DOHH2 (cell line): Measurements from ENCODE around the gene NAPB.
"Not testable (repeated sequence)": the region's sequence is repeated elsewhere in the genome, so short reads cannot be mapped to it uniquely, and the experiment has no call there.

Experiments
- H3F3A ChIP-seq: fragments of 200-600 bp; sonication (generic), shearing (Covaris generic); 2 replicates; pipeline ENCODE4 v1.6.0; 2016; ENCODE audit warnings: antibody characterized with exemption, mild to moderate bottlenecking; ENCODE audit not compliant: control insufficient read depth, insufficient read depth
- H3K27ac ChIP-seq: fragments of 200-600 bp; sonication (generic); 2 replicates; pipeline ENCODE4 v1.5.1; 2014; ENCODE audit warnings: low read depth, mild to moderate bottlenecking, low read length, moderate library complexity
- H3K27me3 ChIP-seq: fragments of 200-600 bp; sonication (generic); 2 replicates; pipeline ENCODE4 v1.6.1; 2014; ENCODE audit warnings: mild to moderate bottlenecking, low read length, mixed read lengths; ENCODE audit not compliant: control insufficient read depth
- H3K36me3 ChIP-seq: fragments of 200-600 bp; sonication (generic); 2 replicates; pipeline ENCODE4 v1.6.1; 2014; ENCODE audit warnings: mild to moderate bottlenecking, low read length, moderate library complexity, mixed read lengths; ENCODE audit not compliant: control insufficient read depth
- H3K4me1 ChIP-seq: fragments of 200-600 bp; sonication (generic); 2 replicates; pipeline ENCODE4 v1.6.1; 2014; ENCODE audit warnings: mild to moderate bottlenecking, low read length, mixed read lengths; ENCODE audit not compliant: control insufficient read depth
- H3K4me2 ChIP-seq: fragments of 200-600 bp; sonication (generic); 2 replicates; pipeline ENCODE4 v1.6.0; 2014; ENCODE audit warnings: mild to moderate bottlenecking, low read length, moderate library complexity
- H3K4me3 ChIP-seq: fragments of 200-600 bp; sonication (generic); 2 replicates; pipeline ENCODE4 v1.5.1; 2014; ENCODE audit warnings: mild to moderate bottlenecking, low read length, mixed read lengths
- H3K79me2 ChIP-seq: fragments of 200-600 bp; sonication (generic); 2 replicates; pipeline ENCODE4 v1.6.1; 2014; ENCODE audit warnings: mild to moderate bottlenecking, low read length, mixed read lengths; ENCODE audit not compliant: control insufficient read depth
- H3K9me2 ChIP-seq: fragments of 200-600 bp; sonication (generic); replicated peaks from 2 replicates; pipeline ENCODE4 v1.6.1; 2014; ENCODE audit warnings: mild to moderate bottlenecking, low read length, mixed read lengths; ENCODE audit not compliant: control insufficient read depth
- H3K9me3 ChIP-seq: fragments of 200-600 bp; sonication (generic); 2 replicates; pipeline ENCODE4 v1.6.1; 2014; ENCODE audit warnings: antibody characterized with exemption, low read length, mixed read lengths; ENCODE audit not compliant: control insufficient read depth, insufficient read depth
- H4K20me1 ChIP-seq: fragments of 200-600 bp; sonication (generic); 2 replicates; pipeline ENCODE4 v1.6.0; 2014; ENCODE audit warnings: low read depth, mild to moderate bottlenecking, antibody characterized with exemption, low read length, moderate library complexity; ENCODE audit not compliant: control insufficient read depth, insufficient read depth
- CTCF ChIP-seq: fragments of 200-600 bp; sonication (generic); IDR thresholded peaks from one replicate; pipeline ENCODE4 v1.5.1; 2014; ENCODE audit warnings: antibody characterized with exemption, mild to moderate bottlenecking, low read depth, low read length; ENCODE audit not compliant: poor library complexity, severe bottlenecking
- EZH2phosphoT487 ChIP-seq: fragments of 200-600 bp; sonication (generic); IDR thresholded peaks from 2 replicates; pipeline ENCODE4 v1.6.1; 2017; ENCODE audit warnings: borderline replicate concordance, mild to moderate bottlenecking, antibody characterized with exemption, low read length, moderate library complexity, mixed read lengths

NAPB gene

GRCh38 chr20:23420943-23421931, at the start of gene NAPB:
Gene NAPB (minus strand): TSS chr20:23421488. CDS start chr20:23421402, 86 bp downstream.
- no peaks in the 10 kb centered on the region for H3F3A ChIP-seq
- peak within 1 kb of the TSS; percentile 91 for H3K4me3 ChIP-seq
- peaks cover 46% of the 10 kb centered on the region for H3K79me2 ChIP-seq
- no peaks in the 10 kb centered on the region for H3K27me3 ChIP-seq
- H3K36me3 ChIP-seq = 0 out of 2 replicates have a peak, but pooled peaks cover 3% of the 10 kb centered on the region
- H3K9me3 ChIP-seq = no peaks in the 10 kb centered on the region
- H3K27ac ChIP-seq = peak within 1 kb of the TSS; percentile 20; the same call in 1 of the 2 replicates
- TF ChIP-seq CTCF (peak; percentile 41), EZH2phosphoT487 (no peak)
- H3K9me2 ChIP-seq = no peaks in the 10 kb centered on the region
- H3K4me2 ChIP-seq = peak within 1 kb of the TSS; percentile 86
- H3K4me1 ChIP-seq = peaks cover 18% of the 10 kb centered on the region
- H4K20me1 ChIP-seq = no peaks in the 10 kb centered on the region

GRCh38 chr20:23466961-23467360, 45.7 kb upstream of the NAPB start:
- H3K4me1 ChIP-seq, H3K4me2 ChIP-seq, H3F3A ChIP-seq, H3K9me3 ChIP-seq, H3K9me2 ChIP-seq, H3K4me3 ChIP-seq, H3K27me3 ChIP-seq, H3K27ac ChIP-seq, H4K20me1 ChIP-seq, H3K36me3 ChIP-seq, H3K79me2 ChIP-seq: not testable (repeated sequence)

GRCh38 chr20:23461180-23461579, 39.9 kb upstream of the NAPB start:
- no peaks in the 10 kb centered on the region for H3K4me1 ChIP-seq
- H3K9me2 ChIP-seq = no peaks in the 10 kb centered on the region
- TF ChIP-seq EZH2phosphoT487 (no peak), CTCF (no peak)
- no peak overlapping the region for H3K27ac ChIP-seq
- peaks cover 7% of the 10 kb centered on the region; the same call in 1 of the 2 replicates for H3K9me3 ChIP-seq
- H4K20me1 ChIP-seq = no peaks in the 10 kb centered on the region
- H3K4me2 ChIP-seq = no peak overlapping the region
- H3K27me3 ChIP-seq = no peaks in the 10 kb centered on the region
- H3K36me3 ChIP-seq = no peaks in the 10 kb centered on the region
- no peak overlapping the region for H3K4me3 ChIP-seq
- no peaks in the 10 kb centered on the region for H3F3A ChIP-seq
- no peaks in the 10 kb centered on the region for H3K79me2 ChIP-seq
